GM21786 (cell line): ENCODE measurements around the gene XBP1.
"Not testable (repeated sequence)": the region's sequence is repeated elsewhere in the genome, so short reads cannot be mapped to it uniquely, and the experiment has no call there.

ENCODE experiments used
- ATAC-seq: cut with Tn5 transposase; IDR thresholded peaks from one replicate; pipeline ENCODE4 v1.9.1; 2021; ENCODE audit not compliant: unreplicated experiment

Gene XBP1

GRCh38 chr22:28819253-28820096 is 19.1 kb upstream of the XBP1 start:
- peak; percentile 49 for ATAC-seq

- ATAC-seq: no peak
Observed at GRCh38 chr22:28817919-28818859, 17.8 kb upstream of the XBP1 start.

GRCh38 chr22:28817064-28817463 is 16.7 kb upstream of the XBP1 start:
- ATAC-seq: no peak

- no peak for ATAC-seq
Observed at GRCh38 chr22:28815729-28816128, 15.4 kb upstream of the XBP1 start.

GRCh38 chr22:28815111-28815510 is 14.7 kb upstream of the XBP1 start:
- no peak for ATAC-seq

- no peak for ATAC-seq
Observed at GRCh38 chr22:28813772-28814518, 13.6 kb upstream of the XBP1 start.

- ATAC-seq: no peak
Observed at GRCh38 chr22:28812516-28812915, 12.1 kb upstream of the XBP1 start.

GRCh38 chr22:28810821-28811491 is 10.6 kb upstream of the XBP1 start:
- no peak for ATAC-seq

GRCh38 chr22:28808716-28809355 is 8.5 kb upstream of the XBP1 start:
- ATAC-seq: no peak

- ATAC-seq: not testable (repeated sequence)
Observed at GRCh38 chr22:28805426-28805825, 5.1 kb upstream of the XBP1 start.

- no peak for ATAC-seq
Observed at GRCh38 chr22:28802595-28803123, 2.3 kb upstream of the XBP1 start.

- no peak for ATAC-seq
Observed at GRCh38 chr22:28801845-28802594, 1.7 kb upstream of the XBP1 start.

GRCh38 chr22:28799606-28800307 is 612 bp downstream of the XBP1 start:
- peak; percentile 12 for ATAC-seq

GRCh38 chr22:28798810-28799605 is 1.4 kb downstream of the XBP1 start:
- no peak for ATAC-seq

GRCh38 chr22:28795932-28796856 is 4.2 kb downstream of the XBP1 start:
- no peak for ATAC-seq

GRCh38 chr22:28795071-28795693 is 5.2 kb downstream of the XBP1 start:
- no peak for ATAC-seq
